HG03139 (cell line): ENCODE data around the gene EBI3.
"Not testable (repeated sequence)": the region's sequence is repeated elsewhere in the genome, so short reads cannot be mapped to it uniquely, and the experiment has no call there.

ENCODE experiments used
- ATAC-seq: cut with Tn5 transposase; IDR thresholded peaks from one replicate; pipeline ENCODE4 v1.9.1; 2021; ENCODE audit not compliant: unreplicated experiment

EBI3 gene

DNA sequence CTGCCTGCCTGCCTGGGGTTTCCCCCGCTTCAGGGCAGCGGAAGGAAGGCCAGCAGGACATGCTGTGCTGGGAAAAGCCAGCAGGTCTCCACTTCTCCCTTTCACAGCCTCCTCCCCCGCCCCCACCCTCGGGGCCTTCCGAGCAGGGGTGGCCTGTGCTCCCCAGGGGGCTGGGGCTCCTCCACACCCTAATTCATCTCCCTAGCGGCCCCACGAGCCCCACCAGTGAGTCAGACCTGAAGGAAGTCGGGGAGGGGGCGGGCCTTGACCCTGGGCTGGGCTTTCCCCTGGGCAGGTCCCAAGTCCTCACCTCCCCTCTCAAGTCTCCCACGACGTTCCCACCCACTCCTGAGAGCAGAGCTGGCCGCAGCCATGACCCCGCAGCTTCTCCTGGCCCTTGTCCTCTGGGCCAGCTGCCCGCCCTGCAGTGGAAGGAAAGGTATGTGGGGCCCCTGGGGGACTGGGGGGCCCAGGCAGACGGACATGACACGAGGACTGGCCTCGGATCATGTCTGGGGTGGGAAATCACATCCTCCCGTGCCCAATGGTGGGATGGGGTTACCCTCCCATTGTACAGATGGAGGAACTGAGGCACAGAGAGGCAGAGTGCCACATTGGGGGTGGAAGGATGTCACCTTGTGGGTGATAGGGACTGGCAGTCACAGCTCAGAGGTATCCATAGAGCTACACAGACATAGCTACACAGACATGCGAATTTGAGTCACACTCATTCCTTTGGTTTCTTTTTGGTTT lies at the start of gene EBI3:
Gene EBI3 (plus strand): TSS at position 345 of the 753 bp plus-strand sequence. CDS start 28 bp downstream, at position 373.
- ATAC-seq: peak; percentile 64

GRCh38 chr19:4181053-4181508 lies 48.2 kb upstream of the EBI3 start:
- no peak for ATAC-seq

GRCh38 chr19:4182084-4182810 lies 47.1 kb upstream of the EBI3 start, which contains the start of the genes ANKRD24 and SIRT6:
TSS of gene ANKRD24 (plus strand) at chr19:4182689. CDS start at chr19:4186426, 3,737 bp downstream.
TSS of gene SIRT6 (minus strand) at chr19:4182563. CDS start at chr19:4182539, 24 bp downstream.
- peak; percentile 61 for ATAC-seq

DNA sequence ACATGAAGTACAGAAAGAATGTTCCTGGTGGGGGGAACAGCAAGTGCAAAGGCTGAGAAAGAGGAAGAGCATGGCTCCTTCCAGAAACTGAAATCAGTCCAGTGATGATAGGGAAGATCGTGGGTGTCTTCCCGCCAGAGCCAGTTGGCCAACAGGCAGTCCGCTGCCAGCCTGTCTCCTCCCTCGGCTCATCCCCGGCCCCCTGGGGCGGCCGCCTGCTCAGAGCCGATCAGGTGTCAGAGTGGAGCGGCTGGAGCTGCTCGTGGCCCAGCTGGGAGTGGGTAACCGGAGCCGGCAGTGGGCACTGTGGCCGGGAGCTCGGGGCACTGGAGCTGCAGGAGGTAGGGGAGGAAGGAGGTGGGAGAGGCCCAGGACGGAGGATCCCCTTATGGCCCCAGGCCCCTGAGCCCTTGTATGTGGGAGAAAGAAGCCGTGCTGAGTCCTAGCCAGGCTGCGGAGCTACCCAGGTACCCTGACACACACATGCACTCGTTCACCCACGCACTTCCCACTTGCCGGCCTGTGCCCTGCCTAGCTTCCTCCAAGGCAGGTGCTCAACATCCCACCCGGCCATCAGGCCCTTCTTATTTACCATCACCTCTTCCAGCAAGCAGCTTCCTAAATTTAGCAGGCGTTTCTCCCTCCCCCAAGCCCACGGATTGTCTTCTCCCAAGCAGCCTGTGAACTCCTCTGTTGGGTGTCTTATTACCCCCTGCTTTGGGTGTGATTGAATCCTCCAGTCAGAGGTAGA lies 45.2 kb upstream of the EBI3 start:
- no peak for ATAC-seq

- no peak for ATAC-seq
Measured at GRCh38 chr19:4184718-4185352, 44.5 kb upstream of the EBI3 start.

DNA sequence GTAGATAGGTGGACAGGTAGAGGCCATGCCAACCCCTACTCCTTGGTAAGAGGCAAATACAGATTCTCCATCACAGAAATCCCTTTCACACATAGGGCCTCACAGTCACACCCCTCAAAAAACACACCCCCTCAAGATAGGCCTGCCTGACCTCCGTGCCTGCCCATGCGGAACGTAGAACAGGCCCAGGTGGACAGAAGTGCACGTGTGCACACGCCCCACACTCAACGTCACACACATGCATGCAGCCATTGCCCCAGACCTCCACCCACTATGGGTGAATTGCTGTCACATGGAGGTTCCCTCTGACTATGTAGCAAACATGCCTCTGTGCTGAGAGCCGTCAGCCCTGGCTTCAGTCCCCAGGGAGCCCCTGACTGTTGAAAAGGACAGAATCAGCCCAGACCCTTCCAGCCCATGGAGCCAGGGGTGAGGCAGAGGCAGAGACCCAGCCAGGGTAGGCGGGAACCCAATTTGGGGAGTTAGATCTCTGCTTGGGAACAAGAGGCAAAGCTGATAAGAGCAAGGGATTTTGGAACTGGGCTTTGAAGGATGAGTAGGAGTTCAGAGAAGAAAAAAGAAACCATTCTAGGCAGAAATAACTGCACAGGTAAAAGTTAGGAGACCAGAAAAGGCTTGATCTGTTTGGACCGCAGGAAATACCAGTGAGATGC lies 43.8 kb upstream of the EBI3 start:
- no peak for ATAC-seq

DNA sequence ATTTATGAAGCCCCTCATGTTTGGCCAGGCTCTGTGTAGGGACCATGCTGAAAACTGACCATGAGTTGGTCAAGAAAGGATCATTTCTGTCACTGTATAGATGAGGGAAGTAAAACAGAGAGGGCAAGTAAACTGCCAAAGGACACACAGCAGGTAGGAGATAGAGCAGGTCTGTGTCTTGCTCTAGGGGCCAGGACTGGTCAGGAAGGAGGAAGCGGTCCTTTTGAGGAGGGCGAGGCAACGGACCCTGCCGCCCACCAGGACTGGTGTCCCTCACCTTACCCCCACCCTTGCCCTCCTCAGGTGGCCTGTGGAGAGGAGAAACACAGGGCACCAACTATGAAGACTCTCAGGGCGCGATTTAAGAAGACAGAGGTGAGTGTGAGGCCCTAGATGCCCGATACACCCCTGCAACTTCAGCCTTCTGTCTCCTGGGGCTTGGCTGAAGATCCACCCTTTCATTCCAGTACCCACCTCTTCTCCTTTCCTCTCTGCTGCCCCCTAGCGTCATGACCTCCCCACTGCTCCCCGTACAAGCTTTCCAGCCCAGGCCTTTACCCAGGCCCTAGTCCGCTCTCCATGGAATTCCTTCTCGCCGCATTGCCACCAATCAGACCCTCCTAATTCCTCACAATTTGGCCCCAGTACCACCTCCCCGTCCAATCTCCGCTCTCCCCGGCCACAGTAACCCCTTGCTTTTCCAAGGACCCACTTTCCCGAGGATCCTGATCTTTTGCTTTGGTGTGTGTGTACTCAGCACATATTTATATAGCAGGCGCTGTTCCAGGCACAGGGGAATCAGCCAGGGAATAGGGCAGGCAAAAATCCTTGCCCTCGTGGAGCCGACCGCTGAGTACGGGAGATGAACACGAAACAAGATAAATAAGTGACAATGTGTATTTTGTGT lies 43.0 kb upstream of the EBI3 start:
- no peak for ATAC-seq

GRCh38 chr19:4187313-4188122 lies 41.8 kb upstream of the EBI3 start:
- ATAC-seq: no peak

DNA sequence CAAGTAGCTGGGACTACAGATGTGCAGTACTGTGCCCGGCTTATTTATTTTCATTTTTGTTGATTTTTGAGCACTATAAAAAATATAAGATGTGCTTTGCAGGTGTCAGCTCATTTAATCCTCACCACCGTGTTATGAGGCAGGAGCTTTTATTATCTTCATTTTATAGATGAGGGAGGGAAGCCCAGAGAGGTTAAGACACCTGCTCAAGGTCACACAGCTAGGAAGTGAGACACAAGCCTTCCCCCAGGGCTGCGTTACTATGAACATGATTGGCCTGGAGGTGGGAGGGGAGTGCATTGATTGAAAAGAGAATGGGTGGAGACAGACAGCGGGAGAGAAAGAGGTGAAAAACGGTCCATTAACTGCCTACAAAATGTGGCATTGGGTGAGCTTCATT lies 39.7 kb upstream of the EBI3 start:
- no peak for ATAC-seq

DNA sequence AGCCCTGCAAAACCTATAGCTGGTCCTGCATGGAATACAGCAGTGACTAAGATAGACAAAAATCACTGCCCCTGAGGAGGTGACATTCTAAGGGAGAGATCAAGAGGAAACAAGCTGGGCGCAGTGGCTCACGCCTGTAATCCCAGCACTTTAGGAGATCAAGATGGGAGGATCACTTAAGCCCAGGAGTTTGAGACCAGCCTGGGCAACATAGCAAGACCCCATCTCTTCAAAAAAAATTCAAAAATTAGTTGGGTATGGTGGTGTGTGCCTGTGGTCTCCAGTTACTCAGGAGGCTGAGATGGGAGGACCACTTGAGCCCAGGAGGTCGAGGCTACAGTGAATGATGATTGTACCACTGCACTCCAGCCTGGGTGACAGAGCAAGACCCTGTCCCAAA lies 36.8 kb upstream of the EBI3 start:
- not testable (repeated sequence) for ATAC-seq

GRCh38 chr19:4194353-4194752 lies 35.0 kb upstream of the EBI3 start:
- ATAC-seq: no peak

- ATAC-seq: no peak
Measured at GRCh38 chr19:4196009-4196408, 33.3 kb upstream of the EBI3 start.

- ATAC-seq: no peak
Measured at GRCh38 chr19:4196587-4197148, 32.7 kb upstream of the EBI3 start.

DNA sequence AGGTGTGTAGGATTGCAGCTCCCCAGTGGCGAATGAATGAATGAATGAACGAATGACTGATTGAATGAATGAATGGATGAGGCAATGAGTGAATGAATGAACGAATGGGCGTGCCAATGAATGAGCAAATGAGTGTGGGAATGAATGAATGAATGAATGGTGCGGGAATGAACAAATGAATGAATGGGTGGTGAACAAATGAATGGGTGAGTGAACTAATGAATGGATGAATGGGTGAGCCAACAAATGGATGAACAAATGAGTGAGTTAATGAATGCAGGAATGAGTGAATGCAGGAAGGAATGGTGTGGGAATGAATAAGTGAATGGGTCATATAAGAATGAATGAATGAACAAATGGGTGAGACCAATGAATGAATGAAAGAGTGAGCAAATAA lies 32.1 kb upstream of the EBI3 start:
- ATAC-seq: no peak

GRCh38 chr19:4197625-4198466 lies 31.5 kb upstream of the EBI3 start:
- no peak for ATAC-seq

GRCh38 chr19:4198467-4199126 lies 30.7 kb upstream of the EBI3 start:
- ATAC-seq: no peak
